ENCODE data around the gene CPNE4.

DNA sequence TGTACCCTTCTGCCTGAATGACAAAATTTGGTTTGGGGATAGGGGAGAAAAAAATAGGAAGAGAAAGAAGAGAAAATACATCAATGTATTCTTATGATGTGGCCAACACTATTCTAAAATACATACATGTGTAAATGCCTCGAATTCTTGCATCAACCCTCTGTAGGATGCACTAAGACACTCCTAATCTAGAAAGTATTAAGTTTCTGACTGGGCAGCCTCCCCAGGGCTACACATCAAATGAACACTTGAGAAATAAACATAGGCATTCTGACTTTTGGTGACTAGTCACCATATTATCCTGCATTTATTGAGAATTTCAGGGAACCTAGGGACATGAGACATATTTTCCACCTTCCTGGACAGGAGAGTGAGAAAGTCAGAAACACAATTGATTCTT is 109.2 kb downstream of the CPNE4 start:
- TF ChIP-seq POLR2AphosphoS5 (IDR thresholded peaks at IDR 0.05; ENCODE audit: insufficient read depth, low read depth, low read length): no peak
- TF ChIP-seq, protein P1, sequence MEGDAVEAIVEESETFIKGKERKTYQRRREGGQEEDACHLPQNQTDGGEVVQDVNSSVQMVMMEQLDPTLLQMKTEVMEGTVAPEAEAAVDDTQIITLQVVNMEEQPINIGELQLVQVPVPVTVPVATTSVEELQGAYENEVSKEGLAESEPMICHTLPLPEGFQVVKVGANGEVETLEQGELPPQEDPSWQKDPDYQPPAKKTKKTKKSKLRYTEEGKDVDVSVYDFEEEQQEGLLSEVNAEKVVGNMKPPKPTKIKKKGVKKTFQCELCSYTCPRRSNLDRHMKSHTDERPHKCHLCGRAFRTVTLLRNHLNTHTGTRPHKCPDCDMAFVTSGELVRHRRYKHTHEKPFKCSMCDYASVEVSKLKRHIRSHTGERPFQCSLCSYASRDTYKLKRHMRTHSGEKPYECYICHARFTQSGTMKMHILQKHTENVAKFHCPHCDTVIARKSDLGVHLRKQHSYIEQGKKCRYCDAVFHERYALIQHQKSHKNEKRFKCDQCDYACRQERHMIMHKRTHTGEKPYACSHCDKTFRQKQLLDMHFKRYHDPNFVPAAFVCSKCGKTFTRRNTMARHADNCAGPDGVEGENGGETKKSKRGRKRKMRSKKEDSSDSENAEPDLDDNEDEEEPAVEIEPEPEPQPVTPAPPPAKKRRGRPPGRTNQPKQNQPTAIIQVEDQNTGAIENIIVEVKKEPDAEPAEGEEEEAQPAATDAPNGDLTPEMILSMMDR (IDR thresholded peaks at IDR 0.05; ENCODE audit: extremely low read depth in 1 of 2, insufficient read depth in 1 of 2, low read depth in 1 of 2, low read length in 2 of 2): no peak
- no peak for TF ChIP-seq POLR2A (IDR thresholded peaks at IDR 0.05; ENCODE audit: low read depth, low read length)
- TF ChIP-seq, protein P2, sequence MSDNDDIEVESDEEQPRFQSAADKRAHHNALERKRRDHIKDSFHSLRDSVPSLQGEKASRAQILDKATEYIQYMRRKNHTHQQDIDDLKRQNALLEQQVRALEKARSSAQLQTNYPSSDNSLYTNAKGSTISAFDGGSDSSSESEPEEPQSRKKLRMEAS (IDR thresholded peaks at IDR 0.05; ENCODE audit: insufficient read depth, insufficient read length): no peak
- no peak for TF ChIP-seq EZH2 (IDR thresholded peaks at IDR 0.05; ENCODE audit: borderline replicate concordance, low read depth, low read length, severe bottlenecking)

Data from endothelial cell of umbilical vein (primary cell).